ENCODE results near the gene WASF3. TPM values are rescaled to one million over a fixed set of nuclear protein-coding genes. Genes with fewer than 3 reads are reported as not detected.

The WASF3 gene
- total and polyA plus RNA-seq, 12 donors = 12.6 to 63.3 (median 37.6) TPM

DNA sequence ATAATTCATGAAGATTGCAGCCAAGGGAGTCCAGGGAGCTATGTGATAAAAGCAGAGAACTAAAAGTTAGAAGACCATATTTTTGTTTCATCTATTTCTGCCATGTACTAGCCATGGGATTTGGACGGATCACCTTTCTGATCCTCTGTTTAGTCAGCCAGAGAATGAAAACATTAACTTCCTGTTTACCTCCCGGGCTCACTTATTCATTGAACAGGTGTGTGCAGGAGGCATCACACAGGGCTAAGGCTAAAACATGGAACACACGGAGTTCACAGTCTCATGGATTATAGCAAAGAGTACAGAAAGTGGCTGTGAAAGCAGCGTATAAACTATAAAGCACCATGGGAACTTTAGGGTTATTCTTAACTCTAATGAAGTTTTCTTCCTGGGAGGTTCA lies 106.3 kb downstream of the WASF3 start:
- Histone ChIP-seq H3K4me1 (replicated peaks in 1 of 2) (peaks cover 0 to 6% of the 10 kb centered on the region in 2 donors), H3K27ac (no peak overlapping the region), H3K9me3 (replicated peaks in 1 of 3) (no peaks in the 10 kb centered on the region), H3K36me3 (replicated peaks in 1 of 2) (no peaks in the 10 kb centered on the region), H3K27me3 (no peaks in the 10 kb centered on the region), H3K4me3 (no peak overlapping the region)
- no peak for DNase-seq
- WGBS, 4 donors = 70 to 78% (median 73%) methylated on average over 4 of the region's 4 CpGs
- intact Hi-C loops (cut with DNase I) = no loop called here
- TF ChIP-seq, protein P1, sequence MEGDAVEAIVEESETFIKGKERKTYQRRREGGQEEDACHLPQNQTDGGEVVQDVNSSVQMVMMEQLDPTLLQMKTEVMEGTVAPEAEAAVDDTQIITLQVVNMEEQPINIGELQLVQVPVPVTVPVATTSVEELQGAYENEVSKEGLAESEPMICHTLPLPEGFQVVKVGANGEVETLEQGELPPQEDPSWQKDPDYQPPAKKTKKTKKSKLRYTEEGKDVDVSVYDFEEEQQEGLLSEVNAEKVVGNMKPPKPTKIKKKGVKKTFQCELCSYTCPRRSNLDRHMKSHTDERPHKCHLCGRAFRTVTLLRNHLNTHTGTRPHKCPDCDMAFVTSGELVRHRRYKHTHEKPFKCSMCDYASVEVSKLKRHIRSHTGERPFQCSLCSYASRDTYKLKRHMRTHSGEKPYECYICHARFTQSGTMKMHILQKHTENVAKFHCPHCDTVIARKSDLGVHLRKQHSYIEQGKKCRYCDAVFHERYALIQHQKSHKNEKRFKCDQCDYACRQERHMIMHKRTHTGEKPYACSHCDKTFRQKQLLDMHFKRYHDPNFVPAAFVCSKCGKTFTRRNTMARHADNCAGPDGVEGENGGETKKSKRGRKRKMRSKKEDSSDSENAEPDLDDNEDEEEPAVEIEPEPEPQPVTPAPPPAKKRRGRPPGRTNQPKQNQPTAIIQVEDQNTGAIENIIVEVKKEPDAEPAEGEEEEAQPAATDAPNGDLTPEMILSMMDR (IDR thresholded peaks at IDR 0.05) = no peak
- no peak for TF ChIP-seq POLR2A (IDR thresholded peaks at IDR 0.05)

DNA sequence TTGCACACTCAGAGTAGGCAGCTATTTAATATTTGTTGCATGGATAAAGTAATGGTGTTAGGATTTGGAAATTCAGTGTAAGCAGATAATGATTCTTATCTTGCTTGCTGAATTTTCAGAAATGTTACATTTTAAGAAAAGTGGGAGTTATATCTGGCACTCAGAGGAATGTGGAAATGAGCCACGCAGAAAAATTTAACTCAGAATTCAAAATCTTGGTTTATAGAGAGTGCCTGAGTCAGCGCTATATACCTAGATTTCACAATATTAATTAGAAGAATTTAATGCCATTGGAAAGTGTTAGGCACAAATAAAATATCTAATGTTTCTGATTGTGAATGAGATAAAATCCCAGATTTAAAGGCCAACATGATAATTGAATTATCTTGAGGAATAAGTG lies 106.8 kb downstream of the WASF3 start:
- TF ChIP-seq, protein P1 (IDR thresholded peaks at IDR 0.05) = no peak
- TF ChIP-seq POLR2A (IDR thresholded peaks at IDR 0.05) = no peak
- Histone ChIP-seq H3K4me1 (replicated peaks in 1 of 2) (peaks cover 0 to 6% of the 10 kb centered on the region in 2 donors), H3K9me3 (replicated peaks in 1 of 3) (no peaks in the 10 kb centered on the region), H3K4me3 (no peak overlapping the region), H3K27ac (no peak overlapping the region), H3K27me3 (no peaks in the 10 kb centered on the region), H3K36me3 (replicated peaks in 1 of 2) (no peaks in the 10 kb centered on the region)
- 80 to 89% (median 88%) methylated on average over 2 of the region's 2 CpGs for WGBS, 4 donors
- no peak for DNase-seq
- intact Hi-C loops (cut with DNase I) = no loop called here

DNA sequence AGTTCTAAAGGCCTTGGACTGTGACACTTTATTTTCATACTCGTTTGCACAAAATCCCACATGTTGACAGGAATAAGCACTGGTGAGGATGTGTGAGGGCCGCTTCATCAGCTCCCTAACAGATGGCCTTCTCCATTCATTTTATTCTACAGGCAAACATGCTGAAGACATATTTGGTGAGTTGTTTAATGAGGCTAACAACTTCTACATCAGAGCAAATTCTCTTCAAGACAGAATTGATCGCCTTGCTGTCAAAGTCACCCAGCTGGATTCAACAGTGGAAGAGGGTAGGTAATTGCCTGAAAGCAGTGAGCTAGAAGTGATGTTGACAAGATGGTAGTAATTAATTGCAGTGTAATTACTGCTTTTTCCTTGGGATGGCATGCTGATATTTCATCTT lies 107.4 kb downstream of the WASF3 start:
- WGBS, 4 donors = 77 to 87% (median 82%) methylated on average over 3 of the region's 3 CpGs
- Histone ChIP-seq H3K4me3 (no peak overlapping the region), H3K4me1 (replicated peaks in 1 of 2) (peaks cover 0 to 6% of the 10 kb centered on the region in 2 donors), H3K27me3 (no peaks in the 10 kb centered on the region), H3K27ac (no peak overlapping the region), H3K36me3 (replicated peaks in 1 of 2) (no peaks in the 10 kb centered on the region), H3K9me3 (replicated peaks in 1 of 3) (no peaks in the 10 kb centered on the region)
- TF ChIP-seq, protein P1 (IDR thresholded peaks at IDR 0.05) = no peak
- no peak for TF ChIP-seq POLR2A (IDR thresholded peaks at IDR 0.05)
- DNase-seq = no peak
- intact Hi-C loops (cut with DNase I) = no loop called here

DNA sequence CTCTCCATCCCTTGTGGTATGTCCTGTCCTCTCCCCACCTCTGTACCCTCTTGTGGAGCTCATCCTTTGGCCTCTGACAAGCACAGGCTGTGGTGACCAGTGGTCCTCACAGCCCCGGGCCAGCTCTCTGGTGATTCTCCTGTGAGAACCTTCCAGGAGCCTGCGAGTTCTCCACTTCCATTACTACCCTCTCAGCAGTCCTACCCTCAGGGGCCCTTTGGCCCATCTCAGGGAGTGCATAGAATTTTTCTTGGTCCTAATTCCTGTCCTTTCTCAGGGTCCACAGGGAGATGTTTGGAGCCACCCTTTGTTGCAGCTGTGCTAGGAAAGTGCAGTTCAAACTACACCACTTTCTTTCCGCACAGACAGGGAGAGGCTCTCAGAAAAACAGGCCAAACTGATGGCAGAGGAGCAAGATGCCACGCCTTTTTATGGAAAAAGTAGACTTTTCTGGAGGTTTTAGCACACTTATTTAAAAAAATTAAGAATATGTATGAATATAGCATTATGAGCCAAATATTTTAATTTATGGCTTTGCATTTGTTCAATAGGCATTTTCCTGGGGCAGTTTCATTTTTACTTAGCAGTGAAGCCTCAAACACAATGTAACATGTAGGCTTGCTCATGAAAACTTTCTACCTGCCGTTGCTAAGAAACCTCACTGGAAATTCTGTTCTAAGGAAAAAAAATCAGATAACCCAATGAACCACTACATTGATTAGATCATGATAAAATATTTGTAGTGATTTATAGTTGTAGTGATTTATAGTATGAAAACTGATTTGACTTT lies 111.1 kb downstream of the WASF3 start:
- Histone ChIP-seq H3K27me3 (no peaks in the 10 kb centered on the region), H3K36me3 (replicated peaks in 1 of 2) (no peaks in the 10 kb centered on the region), H3K27ac (no peak overlapping the region), H3K4me1 (replicated peaks in 1 of 2) (peaks cover 0 to 6% of the 10 kb centered on the region in 2 donors), H3K9me3 (replicated peaks in 1 of 3) (no peaks in the 10 kb centered on the region), H3K4me3 (no peak overlapping the region)
- intact Hi-C loops (cut with DNase I) = no loop called here
- 92 to 98% (median 95%) methylated on average over 5 of the region's 5 CpGs for WGBS, 4 donors
- TF ChIP-seq, protein P1 (IDR thresholded peaks at IDR 0.05) = no peak
- TF ChIP-seq POLR2A (IDR thresholded peaks at IDR 0.05) = no peak
- no peak for DNase-seq
